ENCODE results near the gene GPR132.
A peak's percentile ranks its signal among the peaks of the same experiment; 100 is the strongest.

Gene GPR132

GRCh38 chr14:105089746-105090492 lies 24.7 kb upstream of the GPR132 start:
- no peak for TF ChIP-seq RAD21 (IDR thresholded peaks at IDR 0.05; ENCODE audit: low read depth)
- TF ChIP-seq CEBPB (IDR thresholded peaks at IDR 0.05) = no peak
- TF ChIP-seq TCF12 (IDR thresholded peaks at IDR 0.05; ENCODE audit: low read depth) = no peak
- no peak for TF ChIP-seq YY1 (IDR thresholded peaks at IDR 0.05; ENCODE audit: low read depth)
- no peak for TF ChIP-seq EP300 (IDR thresholded peaks at IDR 0.05; ENCODE audit: borderline replicate concordance)
- TF ChIP-seq TAF1 (IDR thresholded peaks at IDR 0.05; ENCODE audit: low read depth) = no peak
- TF ChIP-seq CREB1 (IDR thresholded peaks at IDR 0.05; ENCODE audit: low read depth) = no peak
- TF ChIP-seq USF1 (IDR thresholded peaks at IDR 0.05) = no peak
- TF ChIP-seq REST (IDR thresholded peaks at IDR 0.05; ENCODE audit: low read depth) = no peak
- TF ChIP-seq EGR1 (IDR thresholded peaks at IDR 0.05) = no peak
- no peak for TF ChIP-seq ZBTB7A (IDR thresholded peaks at IDR 0.05; ENCODE audit: low read depth)

GRCh38 chr14:105088812-105089745 lies 23.8 kb upstream of the GPR132 start:
- no peak for TF ChIP-seq RAD21 (IDR thresholded peaks at IDR 0.05; ENCODE audit: low read depth)
- TF ChIP-seq TEAD4 (IDR thresholded peaks at IDR 0.05) = no peak
- no peak for TF ChIP-seq TCF12 (IDR thresholded peaks at IDR 0.05; ENCODE audit: low read depth)
- no peak for TF ChIP-seq ZBTB7A (IDR thresholded peaks at IDR 0.05; ENCODE audit: low read depth)
- TF ChIP-seq MAX (IDR thresholded peaks at IDR 0.05) = no peak
- TF ChIP-seq CREB1 (IDR thresholded peaks at IDR 0.05; ENCODE audit: low read depth) = no peak
- no peak for TF ChIP-seq NFIC (IDR thresholded peaks at IDR 0.05)
- TF ChIP-seq YY1 (IDR thresholded peaks at IDR 0.05; ENCODE audit: low read depth) = no peak
- no peak for TF ChIP-seq FOXM1 (IDR thresholded peaks at IDR 0.05; ENCODE audit: borderline replicate concordance, low read depth)
- TF ChIP-seq TAF1 (IDR thresholded peaks at IDR 0.05; ENCODE audit: low read depth) = no peak
- no peak for TF ChIP-seq REST (IDR thresholded peaks at IDR 0.05; ENCODE audit: low read depth)

- TF ChIP-seq USF1 (IDR thresholded peaks at IDR 0.05) (no peak), MAX (IDR thresholded peaks at IDR 0.05) (peak; percentile 16; the same call in 1 of the 2 replicates), TCF12 (IDR thresholded peaks at IDR 0.05; ENCODE audit: low read depth) (peak; percentile 68; the same call in 1 of the 2 replicates), FOXM1 (IDR thresholded peaks at IDR 0.05; ENCODE audit: borderline replicate concordance, low read depth) (no peak), EP300 (IDR thresholded peaks at IDR 0.05; ENCODE audit: borderline replicate concordance) (peak; percentile 62; the same call in 1 of the 2 replicates), CREB1 (IDR thresholded peaks at IDR 0.05; ENCODE audit: low read depth) (no peak), RAD21 (IDR thresholded peaks at IDR 0.05; ENCODE audit: low read depth) (no peak), ZBTB7A (IDR thresholded peaks at IDR 0.05; ENCODE audit: low read depth) (peak; percentile 80), NFIC (IDR thresholded peaks at IDR 0.05) (peak; percentile 55), CEBPB (IDR thresholded peaks at IDR 0.05) (no peak), REST (IDR thresholded peaks at IDR 0.05; ENCODE audit: low read depth) (no peak), TEAD4 (IDR thresholded peaks at IDR 0.05) (peak; percentile 70), TAF1 (IDR thresholded peaks at IDR 0.05; ENCODE audit: low read depth) (no peak), EGR1 (IDR thresholded peaks at IDR 0.05) (peak; percentile 50; the same call in 1 of the 2 replicates), YY1 (IDR thresholded peaks at IDR 0.05; ENCODE audit: low read depth) (no peak)
Measured at GRCh38 chr14:105087963-105088811, 23.0 kb upstream of the GPR132 start.
